ENCODE results near the gene PLIN5. TPM values are rescaled to one million over a fixed set of nuclear protein-coding genes. Genes with fewer than 3 reads are reported as not detected.

The PLIN5 gene
- total and polyA plus RNA-seq, 2 donors (not counting 1 experiment from before 2014, with no cell fraction given), result not detected

DNA sequence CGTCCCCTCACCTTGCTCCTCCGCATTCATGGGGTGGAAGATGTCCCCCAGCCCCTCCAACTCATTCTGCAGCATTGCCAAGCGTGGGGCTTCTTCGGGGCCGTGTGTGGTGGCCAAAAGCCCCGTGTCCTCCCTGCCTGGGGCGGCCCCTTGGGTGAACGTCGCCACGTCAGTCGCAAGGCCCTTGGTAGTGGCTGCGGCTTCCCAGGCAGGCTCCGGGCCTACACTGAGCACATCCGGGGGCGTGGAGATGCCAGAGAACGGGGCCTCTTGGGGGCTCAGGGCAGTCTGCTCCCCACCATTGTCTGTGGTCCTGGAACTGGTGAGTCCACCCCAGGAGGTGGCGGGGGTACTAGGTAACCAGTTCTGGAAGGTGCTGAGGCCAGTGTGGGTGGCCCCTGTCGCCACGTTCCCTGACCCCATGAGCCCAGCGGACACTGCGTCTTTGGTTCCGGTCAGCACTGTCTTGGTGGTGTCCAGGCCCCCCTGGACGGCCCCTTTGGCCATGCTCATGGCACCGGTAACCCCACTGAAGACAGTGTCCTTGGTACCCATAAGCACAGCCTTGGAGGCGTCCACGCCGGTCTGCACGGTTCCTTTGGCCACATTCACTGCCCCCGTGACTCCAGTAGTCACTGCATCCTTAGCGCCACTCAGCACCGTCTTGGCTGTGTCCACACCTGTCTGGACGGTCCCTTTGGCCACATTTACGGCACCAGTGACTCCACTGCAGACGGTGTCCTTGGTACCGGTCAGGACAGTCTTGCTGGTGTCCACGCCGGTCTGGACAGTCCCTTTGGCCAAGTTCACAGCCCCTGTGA lies 24.4 kb downstream of the PLIN5 start:
- TF ChIP-seq EZH2 (IDR thresholded peaks at IDR 0.05; ENCODE audit: low read length, missing control alignments), result no peak
- TF ChIP-seq, protein P1, sequence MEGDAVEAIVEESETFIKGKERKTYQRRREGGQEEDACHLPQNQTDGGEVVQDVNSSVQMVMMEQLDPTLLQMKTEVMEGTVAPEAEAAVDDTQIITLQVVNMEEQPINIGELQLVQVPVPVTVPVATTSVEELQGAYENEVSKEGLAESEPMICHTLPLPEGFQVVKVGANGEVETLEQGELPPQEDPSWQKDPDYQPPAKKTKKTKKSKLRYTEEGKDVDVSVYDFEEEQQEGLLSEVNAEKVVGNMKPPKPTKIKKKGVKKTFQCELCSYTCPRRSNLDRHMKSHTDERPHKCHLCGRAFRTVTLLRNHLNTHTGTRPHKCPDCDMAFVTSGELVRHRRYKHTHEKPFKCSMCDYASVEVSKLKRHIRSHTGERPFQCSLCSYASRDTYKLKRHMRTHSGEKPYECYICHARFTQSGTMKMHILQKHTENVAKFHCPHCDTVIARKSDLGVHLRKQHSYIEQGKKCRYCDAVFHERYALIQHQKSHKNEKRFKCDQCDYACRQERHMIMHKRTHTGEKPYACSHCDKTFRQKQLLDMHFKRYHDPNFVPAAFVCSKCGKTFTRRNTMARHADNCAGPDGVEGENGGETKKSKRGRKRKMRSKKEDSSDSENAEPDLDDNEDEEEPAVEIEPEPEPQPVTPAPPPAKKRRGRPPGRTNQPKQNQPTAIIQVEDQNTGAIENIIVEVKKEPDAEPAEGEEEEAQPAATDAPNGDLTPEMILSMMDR (conservative IDR thresholded peaks at IDR 0.05 in 1 of 2, IDR thresholded peaks at IDR 0.05 in 1 of 2; ENCODE audit: low read depth in 1 of 2, low read length in 2 of 2), result no peak
- no peak overlapping the region for H3K9ac ChIP-seq (ENCODE audit: insufficient read depth, low read length)
- no peak overlapping the region for H2AFZ ChIP-seq (ENCODE audit: low read length)
- no peaks in the 10 kb centered on the region for H3K79me2 ChIP-seq (ENCODE audit: control insufficient read depth, insufficient read depth, low read length)
- peaks cover 5% of the 10 kb centered on the region for H3K4me1 ChIP-seq (ENCODE audit: control insufficient read depth, extremely low read depth, insufficient read depth, low read length)
- DNase-seq (ENCODE audit: low read depth in 2 of 2), result no peak
- no peaks in the 10 kb centered on the region for H3K9me3 ChIP-seq (ENCODE audit: control insufficient read depth, insufficient read depth, low read depth, low read length)
- H4K20me1 ChIP-seq (ENCODE audit: control insufficient read depth, extremely low read depth, insufficient read depth, low read length), result no peaks in the 10 kb centered on the region
- H3K27ac ChIP-seq (ENCODE audit: insufficient read depth, low read length), result no peak overlapping the region
- H3K36me3 ChIP-seq (ENCODE audit: control insufficient read depth, insufficient read depth, low read length), result no peaks in the 10 kb centered on the region
- H3K4me2 ChIP-seq (ENCODE audit: extremely low read depth, insufficient read depth, low read length), result no peak overlapping the region
- no peak overlapping the region for H3K4me3 ChIP-seq (replicated peaks in 1 of 4; ENCODE audit: control extremely low read depth in 1 of 4, insufficient read depth in 1 of 4, low read depth in 3 of 4, low read length in 4 of 4)
- no peaks in the 10 kb centered on the region for H3K27me3 ChIP-seq (ENCODE audit: control insufficient read depth, insufficient read depth, low read length)

DNA sequence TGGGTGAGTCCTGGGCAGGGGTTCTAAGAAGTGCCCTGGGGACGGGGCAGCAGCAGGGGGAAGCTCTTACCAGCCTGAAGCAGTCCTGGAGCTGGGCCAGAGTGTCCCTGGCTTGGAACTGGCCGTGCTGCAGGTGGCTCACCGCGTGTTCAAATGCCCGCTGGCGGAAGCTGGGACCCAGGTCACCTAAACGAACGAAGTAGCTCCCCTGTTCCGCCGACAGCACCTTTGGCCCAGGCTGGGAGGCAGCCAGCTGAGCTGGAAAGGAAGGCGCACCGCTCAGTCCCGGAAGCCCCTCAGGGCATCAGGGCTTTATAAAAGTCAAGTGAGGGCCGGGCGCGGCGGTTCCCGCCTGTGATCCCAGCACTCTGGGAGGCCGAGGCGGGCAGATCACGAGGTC lies 26.3 kb downstream of the PLIN5 start:
- no peak for TF ChIP-seq EZH2 (IDR thresholded peaks at IDR 0.05; ENCODE audit: low read length, missing control alignments)
- TF ChIP-seq, protein P1 (conservative IDR thresholded peaks at IDR 0.05 in 1 of 2, IDR thresholded peaks at IDR 0.05 in 1 of 2; ENCODE audit: low read depth in 1 of 2, low read length in 2 of 2), result no peak
- Histone ChIP-seq H2AFZ (ENCODE audit: low read length) (no peak overlapping the region), H4K20me1 (ENCODE audit: control insufficient read depth, extremely low read depth, insufficient read depth, low read length) (no peaks in the 10 kb centered on the region), H3K27me3 (ENCODE audit: control insufficient read depth, insufficient read depth, low read length) (no peaks in the 10 kb centered on the region), H3K79me2 (ENCODE audit: control insufficient read depth, insufficient read depth, low read length) (no peaks in the 10 kb centered on the region), H3K9me3 (ENCODE audit: control insufficient read depth, insufficient read depth, low read depth, low read length) (no peaks in the 10 kb centered on the region), H3K4me1 (ENCODE audit: control insufficient read depth, extremely low read depth, insufficient read depth, low read length) (peaks cover 5% of the 10 kb centered on the region), H3K4me3 (replicated peaks in 1 of 4; ENCODE audit: control extremely low read depth in 1 of 4, insufficient read depth in 1 of 4, low read depth in 3 of 4, low read length in 4 of 4) (no peak overlapping the region), H3K9ac (ENCODE audit: insufficient read depth, low read length) (no peak overlapping the region), H3K36me3 (ENCODE audit: control insufficient read depth, insufficient read depth, low read length) (peaks cover 3% of the 10 kb centered on the region), H3K4me2 (ENCODE audit: extremely low read depth, insufficient read depth, low read length) (no peak overlapping the region), H3K27ac (ENCODE audit: insufficient read depth, low read length) (no peak overlapping the region)
- DNase-seq (ENCODE audit: low read depth in 2 of 2), result no peak

DNA sequence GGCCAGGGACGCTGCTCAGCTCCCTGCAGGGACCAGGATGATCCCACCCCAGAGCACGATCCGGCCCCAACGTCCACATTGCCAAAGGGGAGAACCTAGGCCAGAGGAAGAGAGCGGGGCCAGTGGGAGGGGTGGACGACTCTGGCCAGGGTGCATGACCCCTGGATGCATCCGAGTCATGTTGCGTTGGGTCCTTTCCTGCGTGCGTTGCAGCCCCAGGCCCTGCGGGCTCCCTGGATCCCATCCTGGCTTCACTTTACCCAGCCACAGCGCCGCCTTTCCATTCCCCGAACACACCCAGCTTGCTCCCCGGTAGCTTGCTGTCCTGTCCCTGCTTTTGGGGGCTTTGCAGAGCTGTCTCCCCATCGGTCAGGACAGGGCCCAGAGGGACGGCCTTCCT lies 27.2 kb downstream of the PLIN5 start:
- no peak overlapping the region for H3K4me2 ChIP-seq (ENCODE audit: extremely low read depth, insufficient read depth, low read length)
- no peaks in the 10 kb centered on the region for H3K9me3 ChIP-seq (ENCODE audit: control insufficient read depth, insufficient read depth, low read depth, low read length)
- H3K27me3 ChIP-seq (ENCODE audit: control insufficient read depth, insufficient read depth, low read length), result no peaks in the 10 kb centered on the region
- H3K27ac ChIP-seq (ENCODE audit: insufficient read depth, low read length), result no peak overlapping the region
- no peaks in the 10 kb centered on the region for H4K20me1 ChIP-seq (ENCODE audit: control insufficient read depth, extremely low read depth, insufficient read depth, low read length)
- H3K36me3 ChIP-seq (ENCODE audit: control insufficient read depth, insufficient read depth, low read length), result peaks cover 3% of the 10 kb centered on the region
- peaks cover 5% of the 10 kb centered on the region for H3K4me1 ChIP-seq (ENCODE audit: control insufficient read depth, extremely low read depth, insufficient read depth, low read length)
- TF ChIP-seq, protein P1 (conservative IDR thresholded peaks at IDR 0.05 in 1 of 2, IDR thresholded peaks at IDR 0.05 in 1 of 2; ENCODE audit: low read depth in 1 of 2, low read length in 2 of 2), result no peak
- TF ChIP-seq EZH2 (IDR thresholded peaks at IDR 0.05; ENCODE audit: low read length, missing control alignments), result no peak
- no peak overlapping the region for H3K9ac ChIP-seq (ENCODE audit: insufficient read depth, low read length)
- H2AFZ ChIP-seq (ENCODE audit: low read length), result no peak overlapping the region
- H3K4me3 ChIP-seq (replicated peaks in 1 of 4; ENCODE audit: control extremely low read depth in 1 of 4, insufficient read depth in 1 of 4, low read depth in 3 of 4, low read length in 4 of 4), result no peak overlapping the region
- H3K79me2 ChIP-seq (ENCODE audit: control insufficient read depth, insufficient read depth, low read length), result no peaks in the 10 kb centered on the region
- no peak for DNase-seq (ENCODE audit: low read depth in 2 of 2)
